DOHH2 (cell line): ENCODE measurements around the gene TRIM47.
"Not testable (repeated sequence)": the region's sequence is repeated elsewhere in the genome, so short reads cannot be mapped to it uniquely, and the experiment has no call there.

Source experiments
- EZH2phosphoT487 ChIP-seq: fragments of 200-600 bp; sonication (generic); IDR thresholded peaks from 2 replicates; pipeline ENCODE4 v1.6.1; 2017; ENCODE audit warnings: borderline replicate concordance, mild to moderate bottlenecking, antibody characterized with exemption, low read length, moderate library complexity, mixed read lengths
- TF ChIP-seq, protein P1 (sequence below): fragments of 200-600 bp; sonication (generic); IDR thresholded peaks from one replicate; pipeline ENCODE4 v1.5.1; 2014; ENCODE audit warnings: antibody characterized with exemption, mild to moderate bottlenecking, low read depth, low read length; ENCODE audit not compliant: poor library complexity, severe bottlenecking

DNA sequence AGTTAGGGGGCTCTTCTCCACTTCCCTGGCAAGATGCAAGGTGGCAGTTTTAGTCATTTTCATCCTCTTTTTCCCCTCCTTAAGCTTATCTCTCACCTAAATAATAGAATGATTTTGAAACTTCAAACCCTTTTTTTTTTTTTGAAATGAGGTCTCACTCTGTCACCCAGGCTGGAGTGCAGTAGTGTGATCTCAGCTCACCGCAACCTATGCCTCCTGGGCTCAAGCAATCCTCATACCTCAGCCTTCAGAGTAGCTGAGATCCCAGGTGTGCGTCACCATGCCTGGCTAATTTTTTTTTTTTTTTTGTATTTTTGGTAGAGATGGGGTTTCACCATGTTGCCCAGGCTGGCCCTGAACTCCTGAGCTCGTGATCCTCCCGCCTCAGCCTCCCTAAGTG is 13.5 kb downstream of the TRIM47 start:
- TF ChIP-seq, protein P1, sequence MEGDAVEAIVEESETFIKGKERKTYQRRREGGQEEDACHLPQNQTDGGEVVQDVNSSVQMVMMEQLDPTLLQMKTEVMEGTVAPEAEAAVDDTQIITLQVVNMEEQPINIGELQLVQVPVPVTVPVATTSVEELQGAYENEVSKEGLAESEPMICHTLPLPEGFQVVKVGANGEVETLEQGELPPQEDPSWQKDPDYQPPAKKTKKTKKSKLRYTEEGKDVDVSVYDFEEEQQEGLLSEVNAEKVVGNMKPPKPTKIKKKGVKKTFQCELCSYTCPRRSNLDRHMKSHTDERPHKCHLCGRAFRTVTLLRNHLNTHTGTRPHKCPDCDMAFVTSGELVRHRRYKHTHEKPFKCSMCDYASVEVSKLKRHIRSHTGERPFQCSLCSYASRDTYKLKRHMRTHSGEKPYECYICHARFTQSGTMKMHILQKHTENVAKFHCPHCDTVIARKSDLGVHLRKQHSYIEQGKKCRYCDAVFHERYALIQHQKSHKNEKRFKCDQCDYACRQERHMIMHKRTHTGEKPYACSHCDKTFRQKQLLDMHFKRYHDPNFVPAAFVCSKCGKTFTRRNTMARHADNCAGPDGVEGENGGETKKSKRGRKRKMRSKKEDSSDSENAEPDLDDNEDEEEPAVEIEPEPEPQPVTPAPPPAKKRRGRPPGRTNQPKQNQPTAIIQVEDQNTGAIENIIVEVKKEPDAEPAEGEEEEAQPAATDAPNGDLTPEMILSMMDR: not testable (repeated sequence)
- not testable (repeated sequence) for TF ChIP-seq EZH2phosphoT487
